GM12878 (cell line): ENCODE measurements around the gene CAMTA1. TPM values are rescaled to one million over a fixed set of nuclear protein-coding genes. Genes with fewer than 3 reads are reported as not detected.

Experiments
- ATAC-seq: fragments of 200-7000 bp; cut with Tn5 transposase; 3 replicates; pipeline ENCODE4 v1.9.1; 2020; ENCODE audit warnings: mild to moderate bottlenecking, moderate library complexity
- BruUV-seq: library from RNA; stranded (reverse); fragments of 400-500 nt; replicated peaks from 2 replicates; lab custom pipeline; 2021; lab: Mats Ljungman, UMichigan
- CTCF ChIA-PET: fragments of 300-600 bp; sonication (Branson Sonifier 250); formaldehyde crosslinking; extraction: SDS; loops from one replicate; lab custom pipeline; 2021; ENCODE audit warnings: inconsistent platforms; lab: Yijun Ruan, JAX
- POLR2A ChIA-PET: fragments of 350-600 bp; formaldehyde crosslinking; extraction: SDS; loops from one replicate; lab custom pipeline; 2021; ENCODE audit warnings: inconsistent platforms; lab: Charles Lee
- RAD21 ChIA-PET: fragments of 300-600 bp; sonication (Branson Sonifier 250); formaldehyde crosslinking; loops from one replicate; lab custom pipeline; 2023; ENCODE audit warnings: antibody characterized with exemption; ENCODE audit not compliant: unreplicated experiment; lab: Charles Lee
- SMC1A ChIA-PET: fragments of 300-600 bp; sonication (Branson Sonifier 250); formaldehyde crosslinking; loops from one replicate; lab custom pipeline; 2023; ENCODE audit not compliant: unreplicated experiment, uncharacterized antibody; lab: Charles Lee
- DNase-seq: peaks from one replicate; pipeline ENCODE4 v3.0.0-alpha.2; 2011; ENCODE audit warnings: low read depth, low spot score
- FAIRE-seq: peaks from 3 replicates; lab custom pipeline; 2011; peaks lifted over from hg19 to GRCh38; lab: Jason Lieb, UNC
- H2AFZ ChIP-seq: 2 replicates; pipeline ENCODE4 v1.6.0; 2011; ENCODE audit warnings: low read depth, low read length, control low read depth; ENCODE audit not compliant: control insufficient read depth
- H3K27ac ChIP-seq: 2 replicates; pipeline ENCODE4 v1.5.1; 2011; ENCODE audit warnings: control low read depth; ENCODE audit not compliant: control insufficient read depth, insufficient read depth
- H3K27me3 ChIP-seq, 2 experiments: replicated peaks in 1 of 2; 2 replicates each; pipeline versions ENCODE4 v1.6.0 to v1.6.1; 2011; ENCODE audit warnings: low read length in 1 of 2; ENCODE audit not compliant: control insufficient read depth in 2 of 2, insufficient read depth in 2 of 2
- H3K36me3 ChIP-seq, 2 experiments: 2 replicates each; pipeline ENCODE4 v1.5.1; 2011; ENCODE audit warnings: low read length in 1 of 2; ENCODE audit not compliant: control insufficient read depth in 2 of 2, insufficient read depth in 2 of 2
- H3K4me1 ChIP-seq: 2 replicates; pipeline ENCODE4 v1.6.1; 2011; ENCODE audit warnings: mild to moderate bottlenecking, low read length, moderate library complexity, mixed read lengths; ENCODE audit not compliant: control insufficient read depth, insufficient read depth
- H3K4me2 ChIP-seq: 2 replicates; pipeline ENCODE4 v1.6.0; 2011; ENCODE audit warnings: control low read depth; ENCODE audit not compliant: control insufficient read depth, insufficient read depth
- H3K4me3 ChIP-seq: fragments of 200-600 bp; sonication (generic); 2 replicates; pipeline ENCODE4 v1.5.1; 2016
- H3K79me2 ChIP-seq: 2 replicates; pipeline ENCODE4 v1.6.0; 2011; ENCODE audit warnings: low read length; ENCODE audit not compliant: control insufficient read depth, insufficient read depth
- H3K9ac ChIP-seq: 2 replicates; pipeline ENCODE4 v1.8.0; 2011; ENCODE audit warnings: low read length, control low read depth, mixed read lengths; ENCODE audit not compliant: control insufficient read depth, insufficient read depth
- H3K9me3 ChIP-seq: replicated peaks from 3 replicates; pipeline ENCODE4 v1.5.1; 2011; ENCODE audit warnings: mild to moderate bottlenecking, low read length; ENCODE audit not compliant: control insufficient read depth, insufficient read depth
- H4K20me1 ChIP-seq: 2 replicates; pipeline ENCODE4 v1.6.0; 2011; ENCODE audit not compliant: control insufficient read depth, insufficient read depth
- EP300 ChIP-seq, 2 experiments: fragments of 150-350 bp in 1 of 2; IDR thresholded peaks; 2 replicates each; pipeline ENCODE4 v1.6.1; 2011 to 2012; ENCODE audit warnings: low read depth in 2 of 2, low read length in 2 of 2, borderline replicate concordance in 1 of 2, improper control_type of control experiment in 1 of 2, inconsistent platforms in 1 of 2; ENCODE audit not compliant: control insufficient read depth in 1 of 2
- KAT2A ChIP-seq: conservative IDR thresholded peaks from 2 replicates; pipeline ENCODE4 v1.6.1; 2011; ENCODE audit warnings: low read depth, low read length; ENCODE audit not compliant: control insufficient read depth
- MTA3 ChIP-seq: IDR thresholded peaks from 2 replicates; pipeline ENCODE4 v1.6.1; 2012; ENCODE audit warnings: low read length, inconsistent platforms, borderline replicate concordance
- PBX3 ChIP-seq: IDR thresholded peaks from 2 replicates; pipeline ENCODE4 v1.6.1; 2011; ENCODE audit warnings: mild to moderate bottlenecking, low read depth, low read length, moderate library complexity; ENCODE audit not compliant: insufficient replicate concordance
- SMC3 ChIP-seq: IDR thresholded peaks from 2 replicates; pipeline ENCODE4 v1.6.1; 2011; ENCODE audit warnings: low read length, improper control_type of control experiment, borderline replicate concordance
- ZZZ3 ChIP-seq: IDR thresholded peaks from 2 replicates; pipeline ENCODE4 v1.6.1; 2011; ENCODE audit warnings: low read depth; ENCODE audit not compliant: control insufficient read depth, insufficient read length
- WGBS: methylation state at CpG from one replicate; pipeline ENCODE4 v1.1.6; 2016; ENCODE audit warnings: low lambda C conversion rate; ENCODE audit not compliant: insufficient replicate concordance, insufficient coverage; ENCODE audit errors: missing lambda C conversion rate; 5-methylcytosine and 5-hydroxymethylcytosine counted together
- in situ Hi-C: fragments of 300-500 bp; cut with MboI; formaldehyde crosslinking; loops from 9 replicates; pipeline ENCODE4 v1.14.3; 2018; ENCODE audit warnings: mixed read lengths
- intact Hi-C: fragments of 100-400 bp; cut with micrococcal nuclease; formaldehyde crosslinking; loops from one replicate; pipeline ENCODE4 v1.14.2; 2022; ENCODE audit not compliant: unreplicated experiment
- polyA plus RNA-seq, 11 experiments: library from polyadenylated mRNA; depleted of rRNA in 4 of 11; unstranded in 6 of 11; stranded (reverse) in 5 of 11; fragments of >200 nt; fragmentation: Nextera tagmentation in 4 of 11; fragmentation: Illumina TruSeq in 1 of 11; extraction: Ambion mirVana in 4 of 11; extraction: Trizol in 1 of 11; gene quantifications; 1 replicate in 1 of 11; 2 replicates in 10 of 11; pipeline versions ENCODE4 v1.2.1 to v1.2.3, GENCODE V29; 2011 to 2016; ENCODE audit warnings: inconsistent platforms in 2 of 11, missing spikeins in 2 of 11, low read depth in 1 of 11
- total RNA-seq, 4 experiments: library from RNA; depleted of rRNA in 3 of 4; stranded (reverse); fragments of >200 nt in 3 of 4; fragmentation: Illumina TruSeq in 1 of 4; extraction: Trizol in 1 of 4; gene quantifications; 2 replicates each; pipeline versions ENCODE4 v1.2.1 to v1.2.3, GENCODE V29; 2013 to 2021

The CAMTA1 gene
- total and polyA plus RNA-seq, 10 of the 15 experiments (the other 5 are each of a cell fraction or from before 2014, with no cell fraction given) = 37.7 to 148 (median 76.4) TPM

- TF ChIP-seq ZZZ3 = no peak
- no peak for TF ChIP-seq KAT2A
- TF ChIP-seq MTA3 = no peak
- TF ChIP-seq PBX3 = no peak
- no peak for TF ChIP-seq EP300 (IDR thresholded peaks at IDR 0.05; ENCODE audit: borderline replicate concordance in 1 of 2, control insufficient read depth in 1 of 2, low read depth in 2 of 2, low read length in 2 of 2)
- no peak for TF ChIP-seq SMC3
- TF ChIP-seq, all 136 proteins: peak for 0
- intact Hi-C loops = loop anchor here (5.0 kb wide), 1 partner anchor 608 kb away; no protein-coding TSS in a partner anchor
Observed at GRCh38 chr1:7039590-7040220, 254.5 kb downstream of the CAMTA1 start.

More at GRCh38 chr1:7039590-7040220, 254.5 kb downstream of the CAMTA1 start:
- no peaks in the 10 kb centered on the region for H3K4me1 ChIP-seq
- H3K4me2 ChIP-seq = no peak overlapping the region
- CTCF ChIA-PET = interaction anchor here (0.6 kb wide), 1 partner anchor 936 kb away, joined by 4 read pairs; no protein-coding TSS in a partner anchor
- SMC1A ChIA-PET = interaction anchor here (1.0 kb wide), 1 partner anchor 10 kb away, joined by 3 read pairs; no protein-coding TSS in a partner anchor
- H3K27ac ChIP-seq = no peak overlapping the region
- H3K9me3 ChIP-seq = no peaks in the 10 kb centered on the region
- ATAC-seq (no peak), DNase-seq (no peak), FAIRE-seq (no peak)
- WGBS = 29% methylated on average over 8 of the region's 8 CpGs
- POLR2A ChIA-PET = no interaction called here
- no TSS peak for BruUV-seq
- H2AFZ ChIP-seq = no peak overlapping the region
- H4K20me1 ChIP-seq = no peaks in the 10 kb centered on the region
- no peaks in the 10 kb centered on the region for H3K36me3 ChIP-seq
- RAD21 ChIA-PET = no interaction called here
- no peaks in the 10 kb centered on the region for H3K27me3 ChIP-seq
- no peak overlapping the region for H3K4me3 ChIP-seq
- H3K79me2 ChIP-seq = no peaks in the 10 kb centered on the region
- in situ Hi-C loops = loop anchor here (5.0 kb wide), 1 partner anchor 608 kb away; no protein-coding TSS in a partner anchor
- H3K9ac ChIP-seq = no peak overlapping the region
